ENCODE data around the gene ESCO1.

The ESCO1 gene

GRCh38 chr18:21496277-21496835 lies 104.1 kb downstream of the ESCO1 start:
- no peak for DNase-seq (ENCODE audit: low read depth)
- H3K4me3 ChIP-seq (ENCODE audit: low read depth, low read length): no peak overlapping the region

GRCh38 chr18:21490748-21491147 lies 109.8 kb downstream of the ESCO1 start:
- DNase-seq (ENCODE audit: low read depth): no peak
- no peak overlapping the region for H3K4me3 ChIP-seq (ENCODE audit: low read depth, low read length)

GRCh38 chr18:21489919-21490495 lies 110.5 kb downstream of the ESCO1 start:
- DNase-seq (ENCODE audit: low read depth): no peak
- no peak overlapping the region for H3K4me3 ChIP-seq (ENCODE audit: low read depth, low read length)

- DNase-seq (ENCODE audit: low read depth): peak; percentile 5
- H3K4me3 ChIP-seq (ENCODE audit: low read depth, low read length): no peak overlapping the region
Observed at GRCh38 chr18:21489119-21489750, 111.3 kb downstream of the ESCO1 start.

- DNase-seq (ENCODE audit: low read depth): peak; percentile 10
- no peak overlapping the region for H3K4me3 ChIP-seq (ENCODE audit: low read depth, low read length)
Observed at GRCh38 chr18:21486905-21487437, 113.5 kb downstream of the ESCO1 start.

GRCh38 chr18:21484851-21485636 lies 115.5 kb downstream of the ESCO1 start:
- H3K4me3 ChIP-seq (ENCODE audit: low read depth, low read length): no peak overlapping the region
- no peak for DNase-seq (ENCODE audit: low read depth)

GRCh38 chr18:21483051-21483450 lies 117.5 kb downstream of the ESCO1 start:
- H3K4me3 ChIP-seq (ENCODE audit: low read depth, low read length): no peak overlapping the region
- DNase-seq (ENCODE audit: low read depth): no peak

- H3K4me3 ChIP-seq (ENCODE audit: low read depth, low read length): no peak overlapping the region
- DNase-seq (ENCODE audit: low read depth): no peak
Observed at GRCh38 chr18:21481739-21482138, 118.8 kb downstream of the ESCO1 start.

- no peak for DNase-seq (ENCODE audit: low read depth)
Observed at GRCh38 chr18:21479721-21480120, 120.8 kb downstream of the ESCO1 start.

More at GRCh38 chr18:21479721-21480120, 120.8 kb downstream of the ESCO1 start:
- H3K4me3 ChIP-seq (ENCODE audit: low read depth, low read length): no peak overlapping the region
